Measurements from ENCODE around the gene FOXD2.

Gene FOXD2

DNA sequence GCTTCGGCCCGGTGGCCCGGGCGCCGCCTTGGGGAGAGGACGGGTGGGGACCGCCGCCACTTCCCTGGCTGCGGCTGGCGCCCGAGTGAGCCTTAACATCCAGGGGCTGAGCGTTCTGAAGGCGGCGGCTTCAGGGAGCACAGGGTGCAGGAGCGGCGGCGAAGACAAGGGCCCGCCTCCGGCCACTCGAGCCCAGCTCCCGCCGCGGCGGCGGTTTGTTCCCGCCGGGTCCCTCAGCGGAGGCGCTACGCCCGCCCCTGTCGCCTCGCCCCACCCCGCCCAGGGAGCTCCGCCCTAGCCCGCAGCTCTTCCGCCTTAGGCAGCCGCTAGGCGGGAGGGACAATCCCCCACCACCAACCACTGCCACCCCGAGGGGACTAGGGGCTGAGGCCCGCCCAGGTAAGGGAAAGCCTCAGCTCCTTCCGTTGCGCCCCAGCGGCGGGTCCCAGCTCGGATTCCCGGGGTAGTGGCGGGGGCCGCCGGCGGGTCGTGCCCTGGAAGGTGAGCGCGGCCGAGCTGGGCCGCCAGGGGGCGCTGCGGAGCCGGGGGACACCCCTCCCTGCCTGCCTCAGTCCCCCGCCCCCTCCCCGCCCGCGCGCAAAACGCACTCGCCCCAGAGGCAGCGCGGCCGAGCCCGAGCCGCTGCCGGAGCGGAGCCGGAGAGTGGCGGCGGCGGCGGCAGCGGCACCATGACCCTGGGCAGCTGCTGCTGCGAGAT, at the start of gene FOXD2:
Gene FOXD2 (plus strand): TSS at position 598 of the 718 bp plus-strand sequence. CDS start 92 bp downstream, at position 690.
- DNase-seq, result peak; percentile 92

- peak; percentile 24 for DNase-seq
These were observed 49.0 kb upstream of the FOXD2 start for GRCh38 chr1:47388891-47389238.

DNA sequence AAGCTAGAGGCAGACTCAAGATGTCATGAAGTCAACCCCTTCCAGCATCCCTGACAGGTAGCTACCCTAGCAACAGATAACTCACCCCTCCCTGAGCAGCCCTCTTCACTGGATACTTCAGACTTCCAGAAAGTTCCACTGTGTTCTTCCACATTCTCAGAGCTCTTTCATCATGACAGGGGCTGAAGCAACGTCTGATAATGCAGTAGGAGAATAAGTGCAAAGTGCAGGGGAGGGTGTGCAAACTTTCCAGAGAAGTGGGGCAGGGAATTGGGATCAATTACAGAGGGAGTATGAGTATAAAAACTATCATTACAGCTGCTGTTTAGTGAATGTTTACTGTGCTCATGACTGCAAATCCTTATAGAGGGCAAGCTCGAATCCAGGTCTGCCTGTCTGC, 48.1 kb upstream of the FOXD2 start:
- no peak for DNase-seq

- DNase-seq, result no peak
These were observed 47.0 kb upstream of the FOXD2 start for GRCh38 chr1:47390843-47391242.

DNA sequence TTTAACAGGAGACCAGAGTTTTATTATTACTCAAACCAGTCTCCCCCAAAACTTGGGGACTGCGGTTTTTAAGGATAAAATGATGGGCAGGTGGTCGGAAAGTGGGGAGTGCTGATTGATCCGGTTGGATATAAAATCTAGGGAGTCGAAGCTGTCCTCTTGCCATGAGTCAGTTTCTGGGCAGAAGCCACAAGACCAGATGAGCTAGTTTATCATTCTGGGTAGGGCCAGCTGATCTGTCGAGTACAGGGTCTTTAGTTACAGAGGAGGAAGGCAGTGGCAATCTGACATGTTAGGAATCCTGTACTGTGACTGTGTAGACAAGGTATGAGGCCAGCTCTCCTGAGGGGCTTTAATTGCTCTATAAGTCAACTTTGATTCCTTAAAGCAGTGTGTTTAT, 44.7 kb upstream of the FOXD2 start:
- DNase-seq, result no peak

GRCh38 chr1:47395433-47395832, 42.4 kb upstream of the FOXD2 start:
- no peak for DNase-seq

GRCh38 chr1:47396671-47397196, 41.1 kb upstream of the FOXD2 start:
- DNase-seq, result no peak

- no peak for DNase-seq
These were observed 38.6 kb upstream of the FOXD2 start for GRCh38 chr1:47399138-47399845.

DNA sequence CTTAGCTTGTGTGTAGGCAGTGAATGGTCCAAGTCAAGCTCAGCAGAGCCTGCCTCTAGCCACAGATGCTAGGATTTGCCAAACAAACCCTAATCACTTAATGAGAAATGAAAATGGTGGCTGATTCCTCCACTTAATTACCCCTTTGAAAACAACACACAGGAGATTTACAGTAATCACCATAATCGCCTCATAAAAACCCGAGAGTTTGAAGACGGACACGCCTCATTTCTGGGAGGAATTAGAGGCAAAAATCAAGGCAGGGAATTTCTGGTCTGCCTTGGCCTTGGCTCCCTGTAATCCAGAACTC, 38.0 kb upstream of the FOXD2 start:
- no peak for DNase-seq

GRCh38 chr1:47401761-47402160, 36.1 kb upstream of the FOXD2 start:
- no peak for DNase-seq

DNA sequence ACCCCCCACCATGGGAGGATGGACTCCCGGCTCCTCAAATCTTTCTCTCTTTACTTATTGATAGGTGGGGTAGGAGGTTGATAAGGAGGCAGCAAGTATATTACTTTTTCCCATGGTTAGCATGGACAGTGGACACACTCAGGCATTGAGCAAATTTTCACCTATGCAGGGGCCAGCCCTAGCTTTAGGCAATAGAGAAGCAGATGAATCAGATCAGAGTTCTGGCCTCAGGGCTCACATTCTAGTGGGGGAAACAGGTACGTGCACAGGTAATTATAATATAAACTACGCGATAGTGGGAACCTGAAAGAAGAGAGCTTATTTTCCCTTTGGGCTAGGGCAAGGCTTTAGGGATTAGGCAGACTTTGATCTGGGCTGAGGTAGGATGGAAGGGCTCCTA, 35.3 kb upstream of the FOXD2 start:
- no peak for DNase-seq

DNA sequence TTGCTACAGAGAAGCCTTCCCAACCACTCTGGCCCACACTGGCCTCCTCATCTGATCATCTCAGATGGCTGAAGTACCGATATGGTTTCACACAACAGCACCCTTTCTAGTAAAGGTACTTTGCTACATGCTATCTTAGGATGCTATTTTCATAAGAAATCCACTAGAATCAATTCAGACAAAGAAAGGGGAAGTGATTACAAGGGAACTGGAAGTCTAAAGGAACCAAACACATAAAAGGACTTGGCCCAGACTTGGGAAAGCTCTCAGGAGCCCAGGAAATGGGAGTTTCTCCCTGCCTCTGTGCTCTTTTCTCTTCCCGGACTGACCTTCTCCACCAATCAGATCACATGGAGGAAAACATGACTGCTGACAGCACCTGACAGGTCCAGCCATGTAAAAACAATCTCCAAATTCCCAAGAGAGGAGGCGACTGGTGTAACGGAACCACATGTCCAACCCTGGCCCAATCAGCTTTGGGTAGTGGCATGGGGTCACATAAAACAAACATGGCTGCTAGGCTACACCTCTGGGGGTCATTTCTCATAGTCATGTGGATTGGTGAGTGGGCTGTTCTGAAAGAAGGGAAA, 34.4 kb upstream of the FOXD2 start:
- no peak for DNase-seq

GRCh38 chr1:47405697-47406096, 32.1 kb upstream of the FOXD2 start:
- DNase-seq, result no peak

DNA sequence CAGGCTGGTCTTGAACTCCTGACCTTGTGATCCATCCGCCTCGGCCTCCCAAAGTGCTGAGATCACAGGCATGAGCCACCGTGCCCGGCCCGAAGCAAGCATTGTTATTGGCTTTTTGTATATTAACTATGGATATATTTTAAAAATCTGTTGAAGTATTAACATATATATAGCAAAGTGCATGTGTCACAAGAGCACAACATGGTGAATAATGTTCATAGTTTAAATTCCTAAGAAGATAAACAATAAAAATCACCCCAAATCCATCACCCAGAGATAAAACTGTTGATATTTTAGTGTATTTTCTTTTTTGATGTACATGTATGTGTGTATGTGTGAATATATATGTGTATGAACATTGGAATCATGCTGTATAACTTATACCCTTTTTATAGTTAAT, 30.9 kb upstream of the FOXD2 start:
- no peak for DNase-seq

DNA sequence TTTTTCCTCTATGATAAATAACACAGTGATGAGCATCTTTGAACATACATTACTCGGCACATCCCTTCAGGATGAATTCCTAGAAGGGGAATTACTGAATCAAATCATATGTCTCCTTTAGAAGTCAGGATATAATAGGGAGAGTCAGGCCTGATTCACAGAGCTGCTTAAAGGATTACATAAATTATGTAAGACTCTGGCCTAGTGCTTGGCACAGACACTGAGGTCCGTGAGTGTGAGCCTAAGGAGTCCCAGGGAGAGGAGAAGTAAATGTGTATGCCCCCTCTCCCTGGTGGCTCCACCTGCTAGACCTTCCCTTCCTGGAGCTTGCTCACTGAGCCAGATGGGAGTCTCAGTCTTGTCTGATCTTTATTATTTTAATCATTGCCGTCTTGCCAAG, 30.4 kb upstream of the FOXD2 start:
- no peak for DNase-seq

DNA sequence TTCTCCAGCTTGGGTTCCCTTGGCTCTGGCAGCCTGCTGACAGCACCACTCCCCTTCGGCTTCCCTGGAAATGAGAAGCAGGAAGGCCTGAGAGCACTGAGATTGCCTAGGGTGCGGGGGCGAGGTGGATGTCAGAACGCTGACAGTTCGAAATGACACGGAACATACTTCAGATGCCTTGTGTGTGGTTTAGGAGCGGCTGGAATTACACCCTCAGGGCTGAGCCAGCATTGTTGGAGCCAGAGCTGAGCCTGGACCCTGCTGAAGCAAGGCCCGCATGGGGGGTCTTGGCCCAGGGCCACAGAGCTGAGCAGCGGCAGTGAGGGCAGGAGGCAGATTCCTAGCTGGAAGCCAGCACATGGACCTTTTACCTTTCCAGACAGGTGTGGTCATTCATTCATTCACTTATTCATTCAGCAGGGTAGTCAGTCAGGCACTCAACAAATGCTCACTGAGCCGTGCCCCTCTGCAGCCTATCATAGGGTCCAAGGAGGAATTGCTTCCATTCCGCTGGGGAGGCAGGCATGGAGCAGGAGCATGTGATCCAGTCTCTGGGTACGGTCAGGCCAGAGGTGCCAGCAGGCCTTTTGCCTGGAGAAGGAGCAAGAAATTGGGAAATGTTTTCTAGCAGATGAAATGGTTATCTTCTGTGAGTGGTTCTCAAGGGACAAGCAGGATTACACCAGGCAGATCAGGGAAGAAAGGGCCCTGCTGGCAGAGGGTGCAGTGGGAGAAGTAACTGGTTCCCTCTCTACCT, 28.4 kb upstream of the FOXD2 start:
- DNase-seq, result no peak

GRCh38 chr1:47410068-47410455, 27.8 kb upstream of the FOXD2 start:
- no peak for DNase-seq

GRCh38 chr1:47411436-47411835, 26.4 kb upstream of the FOXD2 start:
- DNase-seq, result no peak

DNA sequence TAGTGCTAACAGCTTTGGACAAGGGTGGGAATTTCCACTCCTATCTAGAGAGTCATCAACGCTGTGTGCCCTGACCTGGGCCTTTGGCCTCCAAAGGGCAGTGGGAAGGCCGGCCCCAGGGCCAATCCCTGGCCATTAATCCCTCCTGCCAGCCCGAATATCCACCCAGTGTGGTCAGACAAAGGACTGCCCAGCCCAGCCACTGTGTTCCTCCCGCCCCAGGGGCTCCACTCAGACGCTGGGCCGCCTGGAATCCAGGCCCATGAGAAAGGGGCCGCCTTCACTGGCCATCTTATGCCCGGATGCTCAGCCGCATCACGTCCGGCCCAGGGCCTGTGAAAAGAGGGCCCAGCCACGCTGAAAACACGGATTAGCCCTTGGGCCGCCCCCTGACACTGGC, 25.4 kb upstream of the FOXD2 start:
- no peak for DNase-seq

DNA sequence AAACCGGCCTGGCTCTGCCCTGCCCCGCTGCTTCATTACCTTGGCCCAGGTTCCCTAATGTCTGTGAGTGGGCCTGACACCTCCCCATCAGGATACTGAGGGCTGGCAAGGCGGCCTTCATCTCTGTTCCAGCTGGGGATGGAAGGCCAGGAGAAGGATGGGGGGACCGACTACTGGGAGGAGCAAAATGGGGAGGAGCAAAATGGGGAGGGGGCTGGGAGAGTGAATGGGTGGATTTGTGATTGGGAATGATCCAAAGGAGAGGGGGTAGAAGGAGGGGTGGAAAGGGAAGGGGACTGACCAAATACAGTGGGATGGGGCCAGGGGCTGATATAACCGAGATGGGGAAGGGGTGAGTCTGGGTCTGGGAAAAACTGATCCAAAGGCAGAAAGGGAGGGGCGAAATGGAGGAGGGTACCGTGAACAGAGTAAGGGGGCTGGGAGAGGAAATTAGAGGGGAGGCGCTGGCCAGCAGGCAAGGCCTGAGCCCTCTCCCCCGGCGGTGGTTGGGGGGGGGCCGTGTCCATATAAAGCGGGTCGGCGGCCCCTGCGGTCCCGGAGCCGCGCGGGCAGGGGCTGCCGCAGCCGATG, 22.0 kb upstream of the FOXD2 start, which contains the start of gene FOXE3:
Gene FOXE3 (plus strand): TSS at position 558 of the 591 bp plus-strand sequence. CDS start 31 bp downstream, at position 589.
- no peak for DNase-seq

GRCh38 chr1:47416319-47417169, 21.3 kb upstream of the FOXD2 start:
- DNase-seq, result no peak
